ENCODE measurements around the gene FAT1.

DNA sequence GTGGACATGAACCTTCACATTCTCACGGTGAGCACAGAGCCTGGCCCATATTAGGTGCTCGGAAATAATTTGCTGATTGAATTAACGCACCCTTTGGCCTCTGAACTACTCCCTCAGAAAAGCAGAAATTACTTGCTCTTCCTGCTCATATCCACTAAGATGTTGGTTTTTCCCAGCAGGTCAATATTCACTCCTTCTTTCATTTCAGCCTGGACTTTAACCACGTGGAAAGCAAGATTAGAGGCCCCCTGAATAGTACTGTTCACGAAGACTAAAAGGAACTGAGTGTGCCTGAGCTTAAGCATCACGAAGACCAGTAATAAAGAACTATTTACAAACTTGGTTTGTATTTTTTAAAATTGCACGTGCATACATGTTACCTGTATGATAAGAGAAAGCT lies 178.2 kb downstream of the FAT1 start:
- TF ChIP-seq, protein P1, sequence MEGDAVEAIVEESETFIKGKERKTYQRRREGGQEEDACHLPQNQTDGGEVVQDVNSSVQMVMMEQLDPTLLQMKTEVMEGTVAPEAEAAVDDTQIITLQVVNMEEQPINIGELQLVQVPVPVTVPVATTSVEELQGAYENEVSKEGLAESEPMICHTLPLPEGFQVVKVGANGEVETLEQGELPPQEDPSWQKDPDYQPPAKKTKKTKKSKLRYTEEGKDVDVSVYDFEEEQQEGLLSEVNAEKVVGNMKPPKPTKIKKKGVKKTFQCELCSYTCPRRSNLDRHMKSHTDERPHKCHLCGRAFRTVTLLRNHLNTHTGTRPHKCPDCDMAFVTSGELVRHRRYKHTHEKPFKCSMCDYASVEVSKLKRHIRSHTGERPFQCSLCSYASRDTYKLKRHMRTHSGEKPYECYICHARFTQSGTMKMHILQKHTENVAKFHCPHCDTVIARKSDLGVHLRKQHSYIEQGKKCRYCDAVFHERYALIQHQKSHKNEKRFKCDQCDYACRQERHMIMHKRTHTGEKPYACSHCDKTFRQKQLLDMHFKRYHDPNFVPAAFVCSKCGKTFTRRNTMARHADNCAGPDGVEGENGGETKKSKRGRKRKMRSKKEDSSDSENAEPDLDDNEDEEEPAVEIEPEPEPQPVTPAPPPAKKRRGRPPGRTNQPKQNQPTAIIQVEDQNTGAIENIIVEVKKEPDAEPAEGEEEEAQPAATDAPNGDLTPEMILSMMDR (IDR thresholded peaks at IDR 0.05; ENCODE audit: extremely low read depth in 1 of 2, insufficient read depth in 1 of 2, low read depth in 1 of 2, low read length in 2 of 2) = no peak
- TF ChIP-seq POLR2A (IDR thresholded peaks at IDR 0.05; ENCODE audit: low read depth, low read length) (no peak), JUN (IDR thresholded peaks at IDR 0.05; ENCODE audit: borderline replicate concordance, insufficient read depth, insufficient read length, low read depth) (no peak), POLR2AphosphoS5 (IDR thresholded peaks at IDR 0.05; ENCODE audit: insufficient read depth, low read depth, low read length) (no peak), MYC (IDR thresholded peaks at IDR 0.05; ENCODE audit: low read depth, low read length) (no peak), EZH2 (IDR thresholded peaks at IDR 0.05; ENCODE audit: borderline replicate concordance, low read depth, low read length, severe bottlenecking) (no peak)
